Lower lobe of right lung (tissue), 2 donors: ENCODE data around the gene FIP1L1. TPM values are rescaled to one million over a fixed set of nuclear protein-coding genes. Genes with fewer than 3 reads are reported as not detected.

Experiments used
- ATAC-seq, 2 donors: fragments of 200-7000 bp; cut with Tn5 transposase; one replicate each; pipeline ENCODE4 v1.9.1; 2020 to 2022; ENCODE audit warnings: mild to moderate bottlenecking in 2 of 2, moderate library complexity in 2 of 2
- DNase-seq: peaks from one replicate; pipeline ENCODE4 v3.0.0-alpha.2; 2020
- H3K27ac ChIP-seq: fragments of 200-600 bp; one replicate; pipeline ENCODE4 v1.8.0; 2022
- H3K27me3 ChIP-seq: fragments of 200-600 bp; one replicate; pipeline ENCODE4 v1.8.0; 2022; ENCODE audit warnings: low read depth
- H3K36me3 ChIP-seq: fragments of 200-600 bp; one replicate; pipeline ENCODE4 v1.8.0; 2022; ENCODE audit warnings: mild to moderate bottlenecking
- H3K4me1 ChIP-seq: fragments of 200-600 bp; one replicate; pipeline ENCODE4 v1.8.0; 2022
- H3K4me3 ChIP-seq: fragments of 200-600 bp; one replicate; pipeline ENCODE4 v1.8.0; 2022; ENCODE audit warnings: mild to moderate bottlenecking
- H3K9me3 ChIP-seq: fragments of 200-600 bp; one replicate; pipeline ENCODE4 v1.8.0; 2022
- CTCF ChIP-seq: fragments of 200-600 bp; IDR thresholded peaks from one replicate; pipeline ENCODE4 v1.8.0; 2022; ENCODE audit warnings: antibody characterized with exemption, mild to moderate bottlenecking
- intact Hi-C: fragments of 100-400 bp; cut with DNase I; formaldehyde crosslinking; loops from one replicate; pipeline ENCODE4 v1.11.0; 2022
- total RNA-seq: library from RNA; stranded (reverse); fragmentation: NEBNext Ultra II Directional; extraction: Animal tissue kit (Norgen Biotek cat#: 25700); gene quantifications from one replicate; pipeline ENCODE4 v1.2.1, GENCODE V29; 2021
- donor health status: DM: no; HTN: yes; CAD: no; lungs with severe emphysema.

FIP1L1 gene
- total RNA-seq, 1 donor from 2014 or later: 48.8 TPM

DNA sequence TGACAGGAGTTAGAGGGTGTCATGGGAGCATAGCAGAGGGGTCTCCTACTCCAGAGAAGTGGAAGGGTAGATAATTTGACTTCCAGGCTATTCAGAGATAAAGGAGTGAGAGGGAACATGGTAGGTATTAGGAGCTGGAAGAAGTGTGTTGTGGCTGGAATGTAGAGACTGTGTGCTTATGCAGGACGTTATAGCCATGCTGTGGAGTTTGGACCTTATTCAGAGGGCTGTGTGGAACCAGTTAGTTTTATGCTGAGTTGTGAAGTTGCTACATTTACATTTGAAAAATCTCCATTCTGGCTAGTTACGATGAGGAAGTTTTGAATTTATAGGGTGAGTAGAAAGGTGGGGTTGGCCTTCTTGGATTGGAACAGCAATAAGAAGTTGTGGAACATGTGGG, 67.5 kb downstream of the FIP1L1 start:
- no peak for TF ChIP-seq CTCF
- no peaks in the 10 kb centered on the region for H3K27me3 ChIP-seq
- H3K4me3 ChIP-seq: no peak overlapping the region
- H3K36me3 ChIP-seq: peaks cover 47% of the 10 kb centered on the region
- H3K9me3 ChIP-seq: no peaks in the 10 kb centered on the region
- DNase-seq: no peak
- intact Hi-C loops: no loop called here
- H3K27ac ChIP-seq: no peak overlapping the region
- ATAC-seq: no peak
- no peaks in the 10 kb centered on the region for H3K4me1 ChIP-seq

GRCh38 chr4:53450773-53451172, 73.3 kb downstream of the FIP1L1 start:
- DNase-seq: no peak

DNA sequence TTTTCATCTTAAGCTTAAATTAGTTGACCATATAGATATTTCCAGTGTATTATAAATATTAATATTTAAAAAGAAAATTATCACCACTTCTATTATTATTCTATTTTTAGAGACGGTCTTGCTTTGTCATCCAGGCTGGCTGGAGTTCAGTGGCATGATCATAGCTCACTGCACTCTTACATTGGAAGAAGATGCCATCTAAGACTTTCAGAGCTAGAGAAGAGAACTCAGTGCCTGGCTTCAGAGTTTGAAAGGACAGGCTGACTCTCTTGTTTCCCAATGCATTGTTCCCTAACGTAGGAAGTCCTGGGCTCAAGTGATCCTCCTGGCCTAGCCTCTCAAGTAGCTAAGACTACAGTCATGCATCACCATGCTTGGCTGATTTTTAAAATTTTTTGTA, 75.9 kb downstream of the FIP1L1 start:
- intact Hi-C loops: no loop called here
- DNase-seq: no peak
- no peaks in the 10 kb centered on the region for H3K4me1 ChIP-seq
- no peak overlapping the region for H3K4me3 ChIP-seq
- H3K27ac ChIP-seq: no peak overlapping the region
- TF ChIP-seq CTCF: no peak
- ATAC-seq: no peak
- peaks cover 68% of the 10 kb centered on the region for H3K36me3 ChIP-seq
- H3K9me3 ChIP-seq: no peaks in the 10 kb centered on the region
- H3K27me3 ChIP-seq: no peaks in the 10 kb centered on the region

More at GRCh38 chr4:53450773-53451172, 73.3 kb downstream of the FIP1L1 start:
- peaks cover 57% of the 10 kb centered on the region for H3K36me3 ChIP-seq
- ATAC-seq: no peak
- TF ChIP-seq CTCF: no peak
- H3K4me3 ChIP-seq: no peak overlapping the region
- no peak overlapping the region for H3K27ac ChIP-seq
- no peaks in the 10 kb centered on the region for H3K4me1 ChIP-seq
- no peaks in the 10 kb centered on the region for H3K9me3 ChIP-seq
- H3K27me3 ChIP-seq: no peaks in the 10 kb centered on the region
- intact Hi-C loops: no loop called here

DNA sequence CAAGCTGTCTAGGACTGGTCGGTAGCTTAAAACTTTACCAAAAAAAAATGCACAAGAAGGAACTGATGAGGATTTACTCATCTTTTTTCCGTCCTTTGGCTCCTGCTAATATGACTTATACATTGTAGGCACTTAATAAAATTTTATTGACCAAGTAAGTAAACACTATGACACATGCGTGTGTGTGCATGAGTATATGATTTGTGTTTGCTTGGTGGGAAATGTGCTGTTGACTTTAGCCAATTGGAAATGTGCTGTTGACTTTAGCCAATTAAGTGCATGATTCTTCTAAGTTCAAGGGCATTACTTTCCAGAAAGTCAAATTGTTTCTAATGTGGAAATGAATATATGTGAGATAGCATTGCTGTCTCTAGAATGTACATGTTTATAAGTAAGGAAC, 78.3 kb downstream of the FIP1L1 start:
- peaks cover 85% of the 10 kb centered on the region for H3K36me3 ChIP-seq
- no peak overlapping the region for H3K4me3 ChIP-seq
- no peak overlapping the region for H3K27ac ChIP-seq
- DNase-seq (no peak), ATAC-seq (no peak)
- no peaks in the 10 kb centered on the region for H3K27me3 ChIP-seq
- no peaks in the 10 kb centered on the region for H3K4me1 ChIP-seq
- no peak for TF ChIP-seq CTCF
- H3K9me3 ChIP-seq: no peaks in the 10 kb centered on the region
- intact Hi-C loops: no loop called here

GRCh38 chr4:53456178-53456577, 78.7 kb downstream of the FIP1L1 start:
- Histone ChIP-seq H3K9me3 (no peaks in the 10 kb centered on the region), H3K27ac (no peak overlapping the region), H3K4me1 (no peaks in the 10 kb centered on the region), H3K36me3 (peaks cover 88% of the 10 kb centered on the region), H3K27me3 (no peaks in the 10 kb centered on the region), H3K4me3 (no peak overlapping the region)
- intact Hi-C loops: no loop called here
- TF ChIP-seq CTCF: no peak
- no peak for DNase-seq
- no peak for ATAC-seq

DNA sequence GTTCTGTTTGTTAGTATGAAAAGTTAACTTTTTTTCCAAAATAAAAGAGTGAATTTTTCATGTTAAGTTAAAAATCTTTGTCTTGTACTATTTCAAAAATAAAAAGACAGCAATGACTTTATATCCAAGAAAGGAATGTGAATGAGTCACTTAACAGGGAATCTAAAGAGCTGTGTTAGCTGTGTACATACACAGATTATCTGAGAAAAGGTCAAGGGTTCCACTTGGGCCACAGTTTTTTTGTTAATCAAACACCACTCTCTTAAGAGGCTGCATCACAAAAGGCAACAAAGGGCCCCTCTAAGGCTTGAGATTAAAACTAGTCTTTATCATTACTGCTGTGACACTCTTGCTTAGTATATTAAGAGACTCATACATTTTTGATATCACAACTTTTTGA, 82.1 kb downstream of the FIP1L1 start:
- no peaks in the 10 kb centered on the region for H3K27me3 ChIP-seq
- TF ChIP-seq CTCF: no peak
- no peak overlapping the region for H3K4me3 ChIP-seq
- ATAC-seq (peak; percentile 56 to 94), DNase-seq (no peak)
- intact Hi-C loops: no loop called here
- no peaks in the 10 kb centered on the region for H3K4me1 ChIP-seq
- H3K27ac ChIP-seq: no peak overlapping the region
- H3K36me3 ChIP-seq: peaks cover 70% of the 10 kb centered on the region
- no peaks in the 10 kb centered on the region for H3K9me3 ChIP-seq
